ENCODE results near the gene IRAK3.

IRAK3 gene

GRCh38 chr12:66269142-66269541 is 80.1 kb downstream of the IRAK3 start:
- TF ChIP-seq EGR1 (IDR thresholded peaks at IDR 0.05) (no peak), TCF12 (IDR thresholded peaks at IDR 0.05; ENCODE audit: low read depth) (no peak), NFIC (IDR thresholded peaks at IDR 0.05) (no peak), REST (IDR thresholded peaks at IDR 0.05; ENCODE audit: low read depth) (no peak), EP300 (IDR thresholded peaks at IDR 0.05; ENCODE audit: borderline replicate concordance) (no peak), TEAD4 (IDR thresholded peaks at IDR 0.05) (no peak), FOXM1 (IDR thresholded peaks at IDR 0.05; ENCODE audit: borderline replicate concordance, low read depth) (no peak), CREB1 (IDR thresholded peaks at IDR 0.05; ENCODE audit: low read depth) (no peak), CEBPB (IDR thresholded peaks at IDR 0.05) (no peak)

- TF ChIP-seq REST (IDR thresholded peaks at IDR 0.05; ENCODE audit: low read depth) (no peak), TEAD4 (IDR thresholded peaks at IDR 0.05) (peak; percentile 78), YY1 (IDR thresholded peaks at IDR 0.05; ENCODE audit: low read depth) (no peak), EP300 (IDR thresholded peaks at IDR 0.05; ENCODE audit: borderline replicate concordance) (no peak), TCF12 (IDR thresholded peaks at IDR 0.05; ENCODE audit: low read depth) (no peak), RAD21 (IDR thresholded peaks at IDR 0.05; ENCODE audit: low read depth) (peak; percentile 76)
Measured at GRCh38 chr12:66269757-66270383, 80.9 kb downstream of the IRAK3 start.

DNA sequence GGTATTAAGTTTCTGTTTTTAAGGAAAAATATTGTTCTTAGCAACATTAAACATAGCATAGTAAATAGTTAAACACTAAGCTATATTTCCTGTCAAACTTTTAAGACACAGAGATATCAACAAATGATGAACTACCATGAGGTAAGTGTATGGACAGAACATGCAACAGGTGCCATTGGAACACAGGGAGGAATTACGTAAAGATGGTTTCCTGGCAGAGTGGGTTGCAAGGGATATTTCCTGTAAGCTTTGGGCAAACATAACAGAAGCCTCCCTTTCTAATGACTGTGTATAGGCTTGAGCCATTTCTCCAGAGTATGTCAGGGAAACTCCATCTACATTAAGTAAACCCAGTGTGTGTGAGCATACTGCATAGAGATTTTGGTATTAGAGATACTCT is 81.6 kb downstream of the IRAK3 start:
- TF ChIP-seq CREB1 (IDR thresholded peaks at IDR 0.05; ENCODE audit: low read depth) (no peak), RAD21 (IDR thresholded peaks at IDR 0.05; ENCODE audit: low read depth) (no peak), FOXM1 (IDR thresholded peaks at IDR 0.05; ENCODE audit: borderline replicate concordance, low read depth) (no peak), EP300 (IDR thresholded peaks at IDR 0.05; ENCODE audit: borderline replicate concordance) (no peak), USF1 (IDR thresholded peaks at IDR 0.05) (no peak), CEBPB (IDR thresholded peaks at IDR 0.05) (no peak), YY1 (IDR thresholded peaks at IDR 0.05; ENCODE audit: low read depth) (no peak), TCF12 (IDR thresholded peaks at IDR 0.05; ENCODE audit: low read depth) (no peak), TEAD4 (IDR thresholded peaks at IDR 0.05) (no peak), ZBTB7A (IDR thresholded peaks at IDR 0.05; ENCODE audit: low read depth) (no peak), TAF1 (IDR thresholded peaks at IDR 0.05; ENCODE audit: low read depth) (no peak), REST (IDR thresholded peaks at IDR 0.05; ENCODE audit: low read depth) (no peak), NFIC (IDR thresholded peaks at IDR 0.05) (no peak)

DNA sequence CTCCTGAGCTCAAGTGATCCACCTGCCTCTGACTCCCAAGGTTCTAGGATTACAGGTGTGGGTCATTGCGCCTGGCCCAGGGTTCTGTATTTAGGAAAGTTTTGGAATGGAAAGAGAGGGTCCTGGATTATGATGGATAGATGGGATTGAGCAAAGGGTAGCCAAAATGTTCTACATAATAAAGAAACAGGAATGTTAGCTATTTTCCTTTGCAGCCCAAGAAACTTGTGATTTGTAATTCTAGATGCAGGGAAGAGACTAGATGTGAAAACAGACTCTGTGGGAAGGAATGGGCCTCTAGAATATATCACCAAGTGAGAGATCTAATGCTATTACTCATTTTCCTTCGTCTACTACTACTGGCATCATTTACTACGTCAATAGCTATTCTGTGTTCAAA is 83.6 kb downstream of the IRAK3 start:
- no peak for TF ChIP-seq TEAD4 (IDR thresholded peaks at IDR 0.05)
- no peak for TF ChIP-seq TAF1 (IDR thresholded peaks at IDR 0.05; ENCODE audit: low read depth)
- TF ChIP-seq MAX (IDR thresholded peaks at IDR 0.05), result no peak
- no peak for TF ChIP-seq TCF12 (IDR thresholded peaks at IDR 0.05; ENCODE audit: low read depth)
- no peak for TF ChIP-seq ZBTB7A (IDR thresholded peaks at IDR 0.05; ENCODE audit: low read depth)
- no peak for TF ChIP-seq CEBPB (IDR thresholded peaks at IDR 0.05)
- no peak for TF ChIP-seq REST (IDR thresholded peaks at IDR 0.05; ENCODE audit: low read depth)
- no peak for TF ChIP-seq YY1 (IDR thresholded peaks at IDR 0.05; ENCODE audit: low read depth)
- no peak for TF ChIP-seq NFIC (IDR thresholded peaks at IDR 0.05)
- no peak for TF ChIP-seq EGR1 (IDR thresholded peaks at IDR 0.05)
- no peak for TF ChIP-seq CREB1 (IDR thresholded peaks at IDR 0.05; ENCODE audit: low read depth)
- TF ChIP-seq USF1 (IDR thresholded peaks at IDR 0.05), result no peak
